WTC11 (cell line): Measurements from ENCODE around the gene GIPC1. TPM values are rescaled to one million over a fixed set of nuclear protein-coding genes. Genes with fewer than 3 reads are reported as not detected.
A peak's percentile ranks its signal among the peaks of the same experiment; 100 is the strongest.

Experiments used
- ATAC-seq: fragments of 200-7000 bp; cut with Tn5 transposase; 2 replicates; pipeline ENCODE4 v1.10.0; 2021; ENCODE audit warnings: mild to moderate bottlenecking, moderate library complexity
- CTCF ChIA-PET: fragments of 300-600 bp; sonication (Branson Sonifier 250); formaldehyde crosslinking; loops from one replicate; lab custom pipeline; 2021; ENCODE audit warnings: antibody characterized with exemption; lab: Charles Lee
- POLR2A ChIA-PET: fragments of 350-600 bp; sonication (Branson Sonifier 250); formaldehyde crosslinking; loops from one replicate; lab custom pipeline; 2021; ENCODE audit warnings: antibody characterized with exemption; lab: Charles Lee
- DNase-seq: peaks from one replicate; pipeline ENCODE4 v3.0.0; 2021; ENCODE audit warnings: low spot score
- H3K27ac Mint-ChIP-seq: 2 replicates; pipeline ENCODE4 v1.8.0; 2021; ENCODE audit warnings: mixed read lengths
- H3K27me3 Mint-ChIP-seq: 2 replicates; pipeline ENCODE4 v1.8.0; 2021; ENCODE audit warnings: low read depth, mild to moderate bottlenecking, moderate library complexity, mixed read lengths
- H3K36me3 Mint-ChIP-seq: 2 replicates; pipeline ENCODE4 v1.8.0; 2021; ENCODE audit warnings: mixed read lengths
- H3K4me1 Mint-ChIP-seq: 2 replicates; pipeline ENCODE4 v1.8.0; 2022; ENCODE audit warnings: mixed read lengths
- H3K4me3 Mint-ChIP-seq: 2 replicates; pipeline ENCODE4 v1.8.0; 2021; ENCODE audit warnings: mild to moderate bottlenecking, moderate library complexity, mixed read lengths
- H3K9me3 Mint-ChIP-seq: 2 replicates; pipeline ENCODE4 v1.8.0; 2021; ENCODE audit warnings: mixed read lengths
- GTF2I ChIP-seq: fragments of 250-450 bp; sonication (Bioruptor Pico); conservative IDR thresholded peaks from 2 replicates; pipeline ENCODE4 v1.4.0; 2021; ENCODE audit warnings: mild to moderate bottlenecking
- KAT7 ChIP-seq: sonication (generic); formaldehyde crosslinking; IDR thresholded peaks from 2 replicates; pipeline ENCODE4 v1.8.1; 2023; ENCODE audit warnings: missing genetic modification reagents, mild to moderate bottlenecking, borderline replicate concordance
- MLX ChIP-seq: sonication (generic); formaldehyde crosslinking; IDR thresholded peaks from 2 replicates; pipeline ENCODE4 v1.8.1; 2023; ENCODE audit warnings: mild to moderate bottlenecking, missing genetic modification reagents, moderate library complexity
- NFATC4 ChIP-seq: fragments of 250-450 bp; sonication (Bioruptor Pico); IDR thresholded peaks from 2 replicates; pipeline ENCODE4 v1.9.0; 2021; ENCODE audit warnings: mild to moderate bottlenecking
- NFYB ChIP-seq: sonication (generic); formaldehyde crosslinking; conservative IDR thresholded peaks from 2 replicates; pipeline ENCODE4 v1.8.0; 2022; ENCODE audit warnings: low read depth, missing genetic modification reagents
- NR2C2 ChIP-seq: sonication (generic); formaldehyde crosslinking; IDR thresholded peaks from 2 replicates; pipeline ENCODE4 v1.8.0; 2022; ENCODE audit warnings: mild to moderate bottlenecking, missing genetic modification reagents
- RORB ChIP-seq: fragments of 250-450 bp; sonication (Bioruptor Pico); IDR thresholded peaks from 2 replicates; pipeline ENCODE4 v1.9.0; 2021; ENCODE audit warnings: mild to moderate bottlenecking
- ZBTB21 ChIP-seq: sonication (generic); formaldehyde crosslinking; IDR thresholded peaks from 2 replicates; pipeline ENCODE4 v1.8.1; 2023; ENCODE audit warnings: mild to moderate bottlenecking, missing genetic modification reagents, borderline replicate concordance
- ZNF219 ChIP-seq: sonication (generic); formaldehyde crosslinking; IDR thresholded peaks from 2 replicates; pipeline ENCODE4 v1.8.0; 2023; ENCODE audit warnings: missing genetic modification reagents, mild to moderate bottlenecking, borderline replicate concordance
- ZNF263 ChIP-seq: sonication (generic); formaldehyde crosslinking; IDR thresholded peaks from 2 replicates; pipeline ENCODE4 v1.8.1; 2022; ENCODE audit warnings: low read depth, mild to moderate bottlenecking, moderate library complexity, missing genetic modification reagents
- ZNF317 ChIP-seq: sonication (generic); formaldehyde crosslinking; IDR thresholded peaks from 2 replicates; pipeline ENCODE4 v1.8.1; 2023; ENCODE audit warnings: low read depth, mild to moderate bottlenecking, moderate library complexity, missing genetic modification reagents, borderline replicate concordance
- ZSCAN18 ChIP-seq: fragments of 250-450 bp; sonication (Bioruptor Pico); IDR thresholded peaks from 2 replicates; pipeline ENCODE4 v2.1.2; 2022; ENCODE audit warnings: mild to moderate bottlenecking, moderate library complexity
- total RNA-seq: library from RNA; stranded (reverse); gene quantifications from 3 replicates; pipeline ENCODE4 v1.2.3, GENCODE V29; 2021
- TF ChIP-seq, protein P1 (sequence below): sonication (generic); formaldehyde crosslinking; IDR thresholded peaks from 2 replicates; pipeline ENCODE4 v1.8.1; 2022; ENCODE audit warnings: mild to moderate bottlenecking, missing genetic modification reagents, moderate library complexity, borderline replicate concordance
- TF ChIP-seq, protein P2 (sequence below): fragments of 250-450 bp; sonication (Bioruptor Pico); conservative IDR thresholded peaks from 2 replicates; pipeline ENCODE4 v1.9.0; 2021; ENCODE audit warnings: mild to moderate bottlenecking
- TF ChIP-seq, protein P3 (sequence below): sonication (generic); formaldehyde crosslinking; IDR thresholded peaks from 2 replicates; pipeline ENCODE4 v1.8.1; 2023; ENCODE audit warnings: mild to moderate bottlenecking, missing genetic modification reagents

GIPC1 gene
- total RNA-seq, 1 experiment from 2014 or later, result 76.5 TPM

DNA sequence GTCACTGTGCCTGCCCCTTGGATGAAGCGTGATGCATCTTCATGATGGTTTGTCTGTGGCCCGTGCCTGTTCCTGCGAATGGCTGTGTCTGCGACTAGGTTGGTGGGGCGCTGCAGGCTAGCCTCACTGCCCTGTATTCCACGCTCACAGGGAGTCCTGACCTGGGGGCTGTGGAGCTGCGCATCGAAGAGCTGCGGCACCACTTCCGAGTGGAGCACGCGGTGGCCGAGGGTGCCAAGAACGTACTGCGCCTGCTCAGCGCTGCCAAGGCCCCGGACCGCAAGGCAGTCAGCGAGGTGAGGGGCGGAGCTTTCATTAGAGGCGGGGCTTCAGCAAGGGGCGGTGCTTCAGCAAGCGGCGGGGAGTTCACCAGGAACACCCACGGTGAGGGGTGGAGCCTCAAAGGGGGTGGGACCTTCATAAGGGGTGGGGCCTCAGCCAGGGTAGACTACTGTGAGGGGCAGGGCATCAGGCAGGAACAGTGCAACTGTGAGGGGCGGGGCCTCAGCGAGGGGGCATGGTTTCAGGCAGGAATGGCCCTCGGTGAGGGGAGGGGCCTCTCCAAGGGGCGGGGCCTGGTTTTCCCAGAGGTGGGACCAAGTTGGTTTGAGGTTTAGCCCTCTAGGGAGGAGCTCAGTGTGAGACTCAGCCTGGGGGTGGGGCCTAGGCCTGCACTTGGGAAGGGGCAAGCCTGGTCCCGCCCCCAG is 45.6 kb downstream of the GIPC1 start:
- DNase-seq, result peak; percentile 100
- peaks cover 51% of the 10 kb centered on the region for H3K36me3 Mint-ChIP-seq

DNA sequence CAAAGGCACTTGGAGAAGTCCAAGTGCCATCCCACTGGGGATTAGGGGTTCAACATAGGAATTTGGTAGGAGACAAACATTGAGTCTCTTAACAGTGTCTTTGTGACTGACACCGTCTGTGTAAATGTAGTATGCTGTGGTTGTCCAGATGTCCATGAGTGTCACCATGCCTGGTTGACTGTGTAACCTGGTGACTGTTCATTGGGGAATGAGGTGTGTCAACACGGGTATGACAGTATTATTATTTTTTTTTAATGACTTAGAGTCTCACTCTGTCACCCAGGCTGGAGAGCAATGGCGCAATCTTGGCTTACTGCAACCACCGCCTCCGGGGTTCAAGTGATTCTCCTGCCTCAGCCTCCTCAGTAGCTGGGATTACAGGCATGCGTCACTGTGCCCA is 46.6 kb downstream of the GIPC1 start:
- POLR2A ChIA-PET, result no interaction called here

More for the DNA sequence above, 45.6 kb downstream of the GIPC1 start:
- peak overlapping the region; percentile 89 for H3K27ac Mint-ChIP-seq
- TF ChIP-seq, protein P1, sequence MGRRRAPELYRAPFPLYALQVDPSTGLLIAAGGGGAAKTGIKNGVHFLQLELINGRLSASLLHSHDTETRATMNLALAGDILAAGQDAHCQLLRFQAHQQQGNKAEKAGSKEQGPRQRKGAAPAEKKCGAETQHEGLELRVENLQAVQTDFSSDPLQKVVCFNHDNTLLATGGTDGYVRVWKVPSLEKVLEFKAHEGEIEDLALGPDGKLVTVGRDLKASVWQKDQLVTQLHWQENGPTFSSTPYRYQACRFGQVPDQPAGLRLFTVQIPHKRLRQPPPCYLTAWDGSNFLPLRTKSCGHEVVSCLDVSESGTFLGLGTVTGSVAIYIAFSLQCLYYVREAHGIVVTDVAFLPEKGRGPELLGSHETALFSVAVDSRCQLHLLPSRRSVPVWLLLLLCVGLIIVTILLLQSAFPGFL, result no peak
- TF ChIP-seq NR2C2 (CRISPR knock-in tag), result no peak
- TF ChIP-seq GTF2I (CRISPR knock-in tag), result no peak
- TF ChIP-seq ZBTB21 (CRISPR knock-in tag), result no peak
- TF ChIP-seq KAT7, result no peak
- TF ChIP-seq NFATC4 (CRISPR knock-in tag), result no peak
- no peak for TF ChIP-seq ZNF263 (CRISPR knock-in tag)
- TF ChIP-seq ZNF219 (CRISPR knock-in tag), result no peak
- no peak for TF ChIP-seq MLX
- TF ChIP-seq, protein P2, sequence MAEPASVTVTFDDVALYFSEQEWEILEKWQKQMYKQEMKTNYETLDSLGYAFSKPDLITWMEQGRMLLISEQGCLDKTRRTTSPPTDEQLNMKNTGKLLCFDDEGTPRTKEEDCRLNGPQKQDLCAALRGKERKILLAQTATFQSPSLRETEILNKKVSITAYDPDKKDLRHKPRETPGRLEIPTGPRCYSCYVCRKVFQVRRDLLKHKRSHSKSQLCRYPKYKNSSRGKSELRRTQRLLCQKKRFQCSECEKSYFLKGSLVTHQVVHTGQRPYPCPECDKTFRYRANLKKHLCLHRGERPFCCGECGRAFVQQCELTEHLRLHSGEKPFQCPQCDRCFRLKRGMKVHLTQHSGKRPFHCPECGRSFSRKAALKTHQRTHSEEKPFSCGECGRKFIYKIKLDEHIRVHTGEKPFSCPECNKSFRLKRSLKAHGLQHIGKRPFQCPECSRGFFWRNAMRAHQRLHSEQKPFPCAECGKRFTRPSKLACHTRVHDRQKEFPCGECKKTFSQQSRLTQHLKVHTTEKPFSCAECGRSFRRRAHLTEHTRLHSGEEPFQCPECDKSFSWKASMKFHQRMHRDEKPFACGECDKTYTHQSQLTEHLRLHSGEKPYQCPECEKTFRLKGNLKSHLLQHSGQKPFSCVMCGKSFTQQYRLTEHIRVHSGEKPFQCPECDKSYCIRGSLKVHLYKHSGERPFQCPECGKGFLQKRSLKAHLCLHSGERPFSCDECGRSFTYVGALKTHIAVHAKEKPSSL (CRISPR knock-in tag), result no peak
- ChIA-PET POLR2A (interaction anchor here (0.9 to 1.1 kb wide), 3 partner anchors 17 to 314 kb away, joined by 3 to 7 read pairs (median 4); partner anchors contain the start of gene ASF1B), CTCF (interaction anchor here (0.5 to 1.5 kb wide), 18 partner anchors 11 to 401 kb away, joined by 3 to 33 read pairs (median 4); partner anchors contain the start of genes PKN1 and PTGER1)
- no peaks in the 10 kb centered on the region for H3K27me3 Mint-ChIP-seq
- no peaks in the 10 kb centered on the region for H3K9me3 Mint-ChIP-seq
- H3K4me1 Mint-ChIP-seq, result no peaks in the 10 kb centered on the region
- no peak overlapping the region for H3K4me3 Mint-ChIP-seq
- peak; percentile 99 for ATAC-seq

More for the DNA sequence above, 46.6 kb downstream of the GIPC1 start:
- Mint-ChIP-seq H3K9me3 (no peaks in the 10 kb centered on the region), H3K4me1 (no peaks in the 10 kb centered on the region), H3K36me3 (peaks cover 47% of the 10 kb centered on the region), H3K4me3 (no peak overlapping the region), H3K27me3 (no peaks in the 10 kb centered on the region), H3K27ac (no peak overlapping the region)
- TF ChIP-seq ZNF317 (CRISPR knock-in tag) (no peak), NFYB (CRISPR knock-in tag) (no peak), ZSCAN18 (CRISPR knock-in tag) (no peak), RORB (no peak)
- TF ChIP-seq, protein P3, sequence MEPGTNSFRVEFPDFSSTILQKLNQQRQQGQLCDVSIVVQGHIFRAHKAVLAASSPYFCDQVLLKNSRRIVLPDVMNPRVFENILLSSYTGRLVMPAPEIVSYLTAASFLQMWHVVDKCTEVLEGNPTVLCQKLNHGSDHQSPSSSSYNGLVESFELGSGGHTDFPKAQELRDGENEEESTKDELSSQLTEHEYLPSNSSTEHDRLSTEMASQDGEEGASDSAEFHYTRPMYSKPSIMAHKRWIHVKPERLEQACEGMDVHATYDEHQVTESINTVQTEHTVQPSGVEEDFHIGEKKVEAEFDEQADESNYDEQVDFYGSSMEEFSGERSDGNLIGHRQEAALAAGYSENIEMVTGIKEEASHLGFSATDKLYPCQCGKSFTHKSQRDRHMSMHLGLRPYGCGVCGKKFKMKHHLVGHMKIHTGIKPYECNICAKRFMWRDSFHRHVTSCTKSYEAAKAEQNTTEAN (CRISPR knock-in tag), result no peak
- ATAC-seq, result no peak
- CTCF ChIA-PET, result no interaction called here
- DNase-seq, result no peak
